Skeletal muscle tissue (tissue), 4 donors: ENCODE results near the gene DSP. TPM values are rescaled to one million over a fixed set of nuclear protein-coding genes. Genes with fewer than 3 reads are reported as not detected.

ENCODE experiments used
- H3K27ac ChIP-seq: one replicate; pipeline ENCODE4 v1.7.0; 2013; ENCODE audit warnings: mild to moderate bottlenecking, low read depth, low read length, inconsistent platforms
- H3K27me3 ChIP-seq, 3 donors: one replicate each; pipeline ENCODE4 v1.7.0; 2013; ENCODE audit warnings: low read length in 3 of 3; ENCODE audit not compliant: control insufficient read depth in 3 of 3, insufficient read depth in 3 of 3
- H3K36me3 ChIP-seq, 3 donors: one replicate each; pipeline ENCODE4 v1.7.0; 2013; ENCODE audit warnings: low read length in 3 of 3; ENCODE audit not compliant: control insufficient read depth in 3 of 3, insufficient read depth in 3 of 3
- H3K4me1 ChIP-seq, 3 donors: one replicate each; pipeline ENCODE4 v1.7.0; 2013; ENCODE audit warnings: low read length in 3 of 3, mild to moderate bottlenecking in 3 of 3; ENCODE audit not compliant: control insufficient read depth in 3 of 3, insufficient read depth in 3 of 3
- H3K4me3 ChIP-seq, 3 donors: one replicate each; pipeline ENCODE4 v1.7.0; 2013; ENCODE audit warnings: low read length in 3 of 3
- H3K9ac ChIP-seq, 3 donors: one replicate each; pipeline ENCODE4 v1.7.0; 2013; ENCODE audit warnings: low read length in 3 of 3, mild to moderate bottlenecking in 3 of 3, moderate library complexity in 2 of 3, low read depth in 1 of 3
- H3K9me3 ChIP-seq, 3 donors: one replicate each; pipeline ENCODE4 v1.7.0; 2013; ENCODE audit warnings: low read length in 3 of 3; ENCODE audit not compliant: control insufficient read depth in 3 of 3
- total RNA-seq: library from RNA; depleted of rRNA; stranded (reverse); fragments of >200 nt; gene quantifications from one replicate; pipeline ENCODE4 v1.2.3, GENCODE V29; 2014
- donor health status: Osteomylitis.

Gene DSP
- total RNA-seq, 1 donor from 2014 or later: 3.1 TPM

GRCh38 chr6:7532821-7533220, 8.7 kb upstream of the DSP start:
- no peaks in the 10 kb centered on the region for H3K36me3 ChIP-seq
- H3K27ac ChIP-seq: no peak overlapping the region
- H3K4me1 ChIP-seq: no peaks in the 10 kb centered on the region
- no peak overlapping the region for H3K9ac ChIP-seq
- peaks cover 10 to 32% (median 13%) of the 10 kb centered on the region in 3 donors for H3K27me3 ChIP-seq
- no peak overlapping the region for H3K4me3 ChIP-seq
- H3K9me3 ChIP-seq: no peaks in the 10 kb centered on the region

DNA sequence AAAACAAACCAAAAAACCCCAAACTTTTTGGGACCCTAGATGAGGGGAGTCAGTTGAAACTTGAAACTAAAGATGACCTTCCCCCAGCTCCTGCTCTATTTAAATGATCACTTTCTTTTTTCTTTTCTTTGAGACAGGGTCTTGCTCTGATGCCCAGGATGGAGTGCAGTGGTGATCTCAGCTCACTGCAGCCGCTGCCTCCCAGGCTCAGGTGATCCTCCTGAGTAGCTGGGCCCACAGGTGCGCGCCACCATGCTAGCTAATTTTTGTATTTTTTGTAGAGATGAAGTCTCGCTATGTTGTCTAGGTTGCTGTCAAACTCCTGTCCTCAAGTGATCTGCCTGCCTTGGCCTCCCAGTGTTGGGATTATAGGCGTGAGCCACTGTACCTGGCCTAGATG, 7.3 kb upstream of the DSP start:
- H3K27ac ChIP-seq: no peak overlapping the region
- H3K9me3 ChIP-seq: no peaks in the 10 kb centered on the region
- H3K36me3 ChIP-seq: no peaks in the 10 kb centered on the region
- no peak overlapping the region for H3K4me3 ChIP-seq
- no peaks in the 10 kb centered on the region for H3K4me1 ChIP-seq
- H3K27me3 ChIP-seq: peaks cover 15 to 40% (median 18%) of the 10 kb centered on the region in 3 donors
- no peak overlapping the region for H3K9ac ChIP-seq

- Histone ChIP-seq H3K36me3 (no peaks in the 10 kb centered on the region), H3K9me3 (no peaks in the 10 kb centered on the region), H3K4me1 (no peaks in the 10 kb centered on the region), H3K4me3 (no peak overlapping the region), H3K9ac (no peak overlapping the region), H3K27me3 (peaks cover 27 to 47% (median 27%) of the 10 kb centered on the region in 3 donors), H3K27ac (no peak overlapping the region)
Measured at GRCh38 chr6:7535498-7535897, 6.0 kb upstream of the DSP start.

DNA sequence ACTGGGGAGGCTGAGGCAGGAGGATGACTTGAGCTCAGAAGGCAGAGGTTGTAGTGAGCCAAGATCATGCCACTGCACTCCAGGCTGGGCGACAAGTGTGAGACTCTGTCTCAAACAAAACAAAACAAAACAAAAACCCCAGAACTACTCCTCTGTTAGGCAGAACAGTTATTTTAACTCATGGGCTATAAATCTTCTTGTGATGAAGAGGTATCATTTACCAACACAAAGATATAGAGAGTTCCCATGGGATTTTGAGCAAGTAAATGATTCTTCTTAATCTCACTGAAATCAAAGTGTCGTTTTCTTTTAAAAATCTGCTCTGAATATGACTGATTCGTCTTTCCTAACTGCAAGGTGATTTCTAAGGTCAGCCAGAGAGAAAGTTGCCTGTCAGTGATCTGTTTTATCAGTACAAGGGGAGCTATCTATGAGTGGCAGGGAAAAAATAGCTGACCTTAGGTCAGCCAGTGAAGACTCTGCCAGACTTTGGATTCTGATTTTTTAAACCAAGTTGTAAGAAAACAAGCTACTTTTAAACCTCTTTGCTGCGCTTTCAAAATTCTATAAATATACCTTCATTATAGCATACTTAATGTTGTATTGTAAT, 3.8 kb upstream of the DSP start:
- H3K9me3 ChIP-seq: no peaks in the 10 kb centered on the region
- H3K4me3 ChIP-seq: no peak overlapping the region
- no peaks in the 10 kb centered on the region for H3K36me3 ChIP-seq
- no peak overlapping the region for H3K27ac ChIP-seq
- H3K9ac ChIP-seq: no peak overlapping the region
- peaks cover 8 to 14% (median 11%) of the 10 kb centered on the region in 3 donors for H3K4me1 ChIP-seq
- H3K27me3 ChIP-seq: peaks cover 35 to 61% (median 45%) of the 10 kb centered on the region in 3 donors

GRCh38 chr6:7538484-7538883, 3.0 kb upstream of the DSP start:
- Histone ChIP-seq H3K4me3 (no peak overlapping the region), H3K36me3 (no peaks in the 10 kb centered on the region), H3K9me3 (no peaks in the 10 kb centered on the region), H3K27ac (no peak overlapping the region), H3K9ac (no peak overlapping the region), H3K27me3 (peaks cover 38 to 65% (median 44%) of the 10 kb centered on the region in 3 donors), H3K4me1 (peaks cover 8 to 14% (median 11%) of the 10 kb centered on the region in 3 donors)

DNA sequence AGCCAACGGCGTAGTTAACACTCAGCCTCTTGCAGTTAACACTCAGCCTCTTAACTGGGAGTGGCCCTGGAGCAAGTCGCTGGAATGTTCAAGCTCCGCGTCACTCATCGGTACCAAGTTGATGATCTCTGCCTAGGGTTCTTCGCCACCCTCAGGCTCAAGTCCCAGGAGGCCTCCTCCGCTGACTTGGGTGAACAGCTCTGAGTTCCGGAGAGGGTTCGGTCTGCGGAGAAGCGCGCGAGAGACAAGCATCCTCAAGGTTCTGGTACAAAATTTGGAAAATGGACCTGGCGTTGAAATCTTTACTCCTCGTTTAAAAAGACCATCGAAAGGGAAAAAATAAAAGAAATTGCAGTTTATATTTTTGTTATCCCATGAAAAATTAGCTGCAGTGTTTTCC, 876 bp upstream of the DSP start:
- Histone ChIP-seq H3K4me3 (no peak overlapping the region), H3K9ac (no peak overlapping the region), H3K9me3 (no peaks in the 10 kb centered on the region), H3K27me3 (peaks cover 45 to 62% (median 50%) of the 10 kb centered on the region in 3 donors), H3K36me3 (no peaks in the 10 kb centered on the region), H3K4me1 (peaks cover 8 to 14% (median 11%) of the 10 kb centered on the region in 3 donors), H3K27ac (no peak overlapping the region)

DNA sequence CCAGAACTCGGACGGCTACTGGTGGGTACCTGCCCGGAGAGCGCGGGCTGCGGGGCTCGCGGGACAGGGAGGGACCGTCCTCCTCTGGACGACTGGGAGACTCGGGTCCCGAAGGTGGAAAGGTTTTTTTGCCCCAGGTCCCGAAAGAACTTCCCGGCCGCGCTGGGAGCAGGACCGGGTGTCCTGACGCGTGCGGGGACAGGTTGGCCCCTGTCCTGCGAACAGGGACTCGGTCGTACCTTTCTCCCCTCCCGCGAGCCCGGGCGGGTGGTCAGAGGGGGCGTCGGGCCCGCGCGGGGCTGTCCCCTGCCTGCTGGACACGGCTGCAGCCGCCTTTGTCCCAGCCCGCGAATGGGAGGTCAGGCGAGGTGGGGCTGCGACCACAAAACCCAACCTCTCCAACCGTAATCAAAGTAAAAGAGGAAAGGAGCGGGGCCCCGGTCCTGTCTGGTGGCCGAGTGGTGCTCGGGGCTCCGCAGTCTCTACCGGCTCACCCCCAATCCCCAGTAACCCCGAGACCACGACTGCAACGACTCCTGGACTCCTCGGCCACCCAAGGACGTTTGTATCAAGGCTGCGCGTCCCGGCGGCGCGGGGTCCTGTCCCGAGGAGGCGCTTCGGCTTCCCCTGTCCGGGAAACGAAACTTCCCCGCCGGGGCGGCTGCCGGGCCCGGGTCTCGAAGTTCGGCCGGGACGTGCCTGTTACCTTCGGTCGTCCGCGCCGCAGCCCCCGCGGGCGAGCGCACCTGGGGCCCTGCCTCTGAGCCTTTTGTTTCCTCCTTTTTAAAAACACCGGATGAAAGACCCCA, 798 bp downstream of the DSP start:
- H3K9me3 ChIP-seq: no peaks in the 10 kb centered on the region
- H3K9ac ChIP-seq: peak overlapping the region in 1 of 3 donors; percentile 50
- H3K36me3 ChIP-seq: no peaks in the 10 kb centered on the region
- H3K27me3 ChIP-seq: peaks cover 45 to 64% (median 46%) of the 10 kb centered on the region in 3 donors
- peaks cover 8 to 14% (median 11%) of the 10 kb centered on the region in 3 donors for H3K4me1 ChIP-seq
- peak overlapping the region; percentile 38 to 66 (median 65) for H3K4me3 ChIP-seq
- no peak overlapping the region for H3K27ac ChIP-seq

GRCh38 chr6:7542874-7543624, 1.6 kb downstream of the DSP start:
- Histone ChIP-seq H3K4me3 (peak overlapping the region; percentile 38 to 66 (median 65)), H3K9ac (no peak overlapping the region), H3K4me1 (peaks cover 8 to 14% (median 11%) of the 10 kb centered on the region in 3 donors), H3K27me3 (peaks cover 43 to 60% (median 45%) of the 10 kb centered on the region in 3 donors), H3K36me3 (no peaks in the 10 kb centered on the region), H3K9me3 (no peaks in the 10 kb centered on the region), H3K27ac (no peak overlapping the region)

GRCh38 chr6:7543789-7544424, 2.4 kb downstream of the DSP start:
- H3K36me3 ChIP-seq: no peaks in the 10 kb centered on the region
- no peak overlapping the region for H3K4me3 ChIP-seq
- no peaks in the 10 kb centered on the region for H3K9me3 ChIP-seq
- H3K9ac ChIP-seq: no peak overlapping the region
- peaks cover 8 to 14% (median 11%) of the 10 kb centered on the region in 3 donors for H3K4me1 ChIP-seq
- no peak overlapping the region for H3K27ac ChIP-seq
- H3K27me3 ChIP-seq: peaks cover 38 to 56% (median 41%) of the 10 kb centered on the region in 3 donors
